AG08396 (cell line): Measurements from ENCODE around the gene ARHGAP32.
"Not testable (repeated sequence)": the region's sequence is repeated elsewhere in the genome, so short reads cannot be mapped to it uniquely, and the experiment has no call there.

Source experiments
- DNase-seq: peaks from one replicate; pipeline ENCODE4 v3.0.0; 2012; ENCODE audit warnings: low spot score, mixed read lengths

The ARHGAP32 gene

GRCh38 chr11:128933481-128934178 lies 258.5 kb downstream of the ARHGAP32 start:
- DNase-seq, result no peak

GRCh38 chr11:128931668-128932067 lies 260.5 kb downstream of the ARHGAP32 start:
- no peak for DNase-seq

GRCh38 chr11:128931066-128931465 lies 261.1 kb downstream of the ARHGAP32 start:
- no peak for DNase-seq

- DNase-seq, result peak; percentile 38
Observed at GRCh38 chr11:128929991-128930390, 262.1 kb downstream of the ARHGAP32 start.

- no peak for DNase-seq
Observed at GRCh38 chr11:128929468-128929867, 262.7 kb downstream of the ARHGAP32 start.

GRCh38 chr11:128928400-128928799 lies 263.7 kb downstream of the ARHGAP32 start:
- no peak for DNase-seq

- no peak for DNase-seq
Observed at GRCh38 chr11:128927683-128928336, 264.3 kb downstream of the ARHGAP32 start.

GRCh38 chr11:128927108-128927461 lies 265.0 kb downstream of the ARHGAP32 start:
- no peak for DNase-seq

- no peak for DNase-seq
Observed at GRCh38 chr11:128926437-128927107, 265.6 kb downstream of the ARHGAP32 start.

GRCh38 chr11:128926000-128926399 lies 266.1 kb downstream of the ARHGAP32 start:
- no peak for DNase-seq

GRCh38 chr11:128925250-128925600 lies 266.9 kb downstream of the ARHGAP32 start:
- DNase-seq, result no peak

GRCh38 chr11:128924510-128925249 lies 267.4 kb downstream of the ARHGAP32 start:
- no peak for DNase-seq

GRCh38 chr11:128924104-128924503 lies 268.0 kb downstream of the ARHGAP32 start:
- no peak for DNase-seq

GRCh38 chr11:128921793-128922192 lies 270.3 kb downstream of the ARHGAP32 start:
- DNase-seq, result no peak

- DNase-seq, result no peak
Observed at GRCh38 chr11:128920666-128921065, 271.5 kb downstream of the ARHGAP32 start.

- DNase-seq, result not testable (repeated sequence)
Observed at GRCh38 chr11:128919635-128920034, 272.5 kb downstream of the ARHGAP32 start.

- no peak for DNase-seq
Observed at GRCh38 chr11:128919216-128919615, 272.9 kb downstream of the ARHGAP32 start.

- no peak for DNase-seq
Observed at GRCh38 chr11:128917144-128917724, 274.9 kb downstream of the ARHGAP32 start.

- no peak for DNase-seq
Observed at GRCh38 chr11:128916681-128917080, 275.4 kb downstream of the ARHGAP32 start.

- no peak for DNase-seq
Observed at GRCh38 chr11:128916037-128916572, 276.0 kb downstream of the ARHGAP32 start.

- DNase-seq, result no peak
Observed at GRCh38 chr11:128915149-128915521, 277.0 kb downstream of the ARHGAP32 start.
